Measurements from ENCODE around the gene LTBP1.
"Not testable (repeated sequence)": the region's sequence is repeated elsewhere in the genome, so short reads cannot be mapped to it uniquely, and the experiment has no call there.

The LTBP1 gene

DNA sequence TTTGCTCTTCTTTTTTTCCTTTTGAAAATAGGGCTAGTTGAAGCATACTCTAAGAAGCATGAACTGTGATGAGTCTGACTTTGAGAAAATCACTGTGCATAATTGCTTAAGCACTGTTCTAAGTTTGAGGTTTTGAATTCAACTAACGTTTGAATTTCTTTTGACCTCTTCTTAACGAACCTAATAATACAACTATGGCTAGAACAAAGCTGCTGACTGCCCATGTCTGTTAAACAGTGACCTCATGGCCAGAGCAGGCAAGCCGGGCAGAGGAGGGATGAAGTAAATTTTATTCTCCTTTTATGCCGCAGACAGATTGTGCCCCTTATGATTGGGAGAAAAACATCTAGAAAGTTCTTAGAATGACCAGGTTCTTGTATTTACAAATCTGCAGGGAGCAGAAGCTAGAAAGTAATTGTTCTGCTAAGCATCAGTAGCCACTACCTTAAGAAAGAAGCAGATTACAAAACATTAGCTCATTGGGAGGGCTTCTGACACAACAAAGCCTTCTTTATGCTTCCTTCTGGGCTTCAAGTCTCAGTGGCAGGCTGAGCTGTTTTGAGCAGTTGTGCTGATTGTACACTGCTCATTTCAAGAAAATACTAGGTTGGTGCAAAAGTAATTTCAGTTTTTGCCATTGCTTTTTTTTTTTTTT, 431.9 kb downstream of the LTBP1 start:
- DNase-seq (ENCODE audit: low read depth, low spot score), result no peak

DNA sequence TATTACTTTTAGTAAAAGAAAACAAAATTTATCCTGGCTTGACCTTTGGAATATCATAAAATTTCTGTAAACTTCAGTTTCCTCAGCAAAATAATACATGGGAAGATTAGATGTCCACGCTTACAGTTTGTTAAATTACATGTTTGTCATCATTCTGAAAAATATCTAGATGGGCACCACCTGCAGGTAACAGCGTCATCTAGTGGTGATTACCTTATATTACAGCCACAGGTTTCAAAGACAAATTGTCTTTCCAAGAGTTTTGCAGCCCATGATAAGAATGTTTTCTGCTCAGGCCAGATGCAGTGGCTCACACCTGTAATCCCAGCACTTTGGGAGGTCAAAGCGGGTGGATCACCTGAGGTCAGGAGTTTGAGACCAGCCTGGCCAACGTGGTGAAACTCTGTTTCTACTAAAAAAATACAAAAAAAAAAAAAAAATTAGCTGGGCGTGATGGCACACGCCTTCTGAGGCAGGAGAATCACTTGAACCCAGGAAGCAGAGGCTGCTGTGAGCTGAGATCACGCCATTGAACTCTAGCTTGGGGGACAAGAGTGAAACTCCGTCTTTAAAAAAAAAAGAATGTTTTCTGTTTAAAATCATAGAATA, 433.4 kb downstream of the LTBP1 start:
- DNase-seq (ENCODE audit: low read depth, low spot score), result no peak

DNA sequence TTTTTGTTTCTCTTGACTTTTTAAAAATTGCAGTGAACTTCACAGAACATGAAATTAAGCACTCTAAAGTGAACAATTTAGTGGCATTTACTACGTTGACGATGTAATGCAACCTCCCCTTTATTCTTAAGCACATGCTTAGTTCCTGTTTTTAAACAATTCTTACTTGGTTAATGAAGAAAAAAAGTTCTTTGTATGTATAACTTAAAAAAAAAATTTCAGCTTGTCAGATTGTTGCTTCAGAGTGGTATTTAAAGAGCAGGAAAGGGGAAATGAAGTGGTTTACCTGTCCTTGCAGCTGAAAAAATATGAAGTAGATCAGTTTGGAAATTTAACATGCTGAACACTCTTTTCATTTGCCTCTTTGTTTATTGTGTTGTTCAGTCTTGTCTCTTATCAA, 434.0 kb downstream of the LTBP1 start:
- DNase-seq (ENCODE audit: low read depth, low spot score), result no peak

DNA sequence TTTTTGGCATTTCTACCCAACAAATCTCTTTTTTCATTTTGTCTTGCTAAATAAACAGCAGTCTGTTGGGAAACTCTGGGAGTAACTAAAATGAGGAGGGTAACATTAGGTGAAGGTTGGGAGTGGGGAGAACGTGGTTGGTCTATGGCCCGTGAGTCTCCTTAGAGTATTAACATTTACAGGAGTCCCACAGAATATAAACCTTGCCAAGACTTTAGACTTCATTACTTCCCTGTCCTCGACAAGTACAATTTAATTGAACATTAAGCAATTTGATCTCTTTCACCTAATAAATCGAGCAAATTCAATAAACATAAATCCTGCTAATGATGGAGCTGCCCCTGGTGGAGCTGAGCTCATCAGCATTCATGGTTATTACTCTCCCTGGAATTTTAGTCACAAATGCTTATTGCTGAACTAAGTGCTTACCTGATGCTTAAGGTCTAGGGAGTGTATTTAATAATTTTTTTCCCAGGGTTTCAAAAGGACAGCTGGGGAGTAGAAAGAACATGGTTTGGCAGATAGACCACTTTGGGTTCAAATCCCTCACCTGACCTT, 434.6 kb downstream of the LTBP1 start:
- DNase-seq (ENCODE audit: low read depth, low spot score), result no peak

DNA sequence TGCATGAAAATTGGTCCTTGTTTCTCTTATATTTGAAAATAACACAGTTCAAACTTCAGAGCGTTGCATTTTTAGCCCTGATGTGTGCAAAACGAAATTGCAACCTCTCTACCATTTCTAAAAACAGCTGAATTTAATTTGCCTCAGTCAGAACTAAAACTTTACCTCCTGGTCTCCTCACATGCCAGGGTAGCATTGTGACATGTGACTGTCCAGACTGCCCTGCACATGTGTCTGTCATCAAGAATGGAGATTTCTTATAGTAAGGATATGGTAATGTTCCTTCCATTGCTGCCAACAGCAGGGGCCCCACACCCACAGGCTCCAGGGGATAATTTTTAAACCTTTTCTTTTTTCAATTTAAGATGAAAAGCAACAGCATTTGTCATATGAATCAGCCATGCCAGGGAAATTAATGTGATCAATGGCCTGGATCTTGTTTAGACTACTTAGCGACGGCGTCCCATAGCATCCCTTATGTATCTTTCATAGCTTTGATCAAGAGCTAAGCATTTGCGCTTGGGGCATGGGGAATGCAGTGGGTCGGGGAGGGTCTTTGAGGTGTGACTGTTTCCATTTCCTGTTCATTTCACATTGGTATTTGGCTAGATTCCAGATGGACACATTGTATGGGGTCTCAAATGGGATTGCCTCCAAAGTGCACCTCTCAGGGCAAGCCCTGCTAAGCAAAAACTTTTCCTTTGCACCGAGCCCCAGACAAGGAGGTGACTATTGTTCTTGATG, 437.3 kb downstream of the LTBP1 start:
- DNase-seq (ENCODE audit: low read depth, low spot score), result no peak

DNA sequence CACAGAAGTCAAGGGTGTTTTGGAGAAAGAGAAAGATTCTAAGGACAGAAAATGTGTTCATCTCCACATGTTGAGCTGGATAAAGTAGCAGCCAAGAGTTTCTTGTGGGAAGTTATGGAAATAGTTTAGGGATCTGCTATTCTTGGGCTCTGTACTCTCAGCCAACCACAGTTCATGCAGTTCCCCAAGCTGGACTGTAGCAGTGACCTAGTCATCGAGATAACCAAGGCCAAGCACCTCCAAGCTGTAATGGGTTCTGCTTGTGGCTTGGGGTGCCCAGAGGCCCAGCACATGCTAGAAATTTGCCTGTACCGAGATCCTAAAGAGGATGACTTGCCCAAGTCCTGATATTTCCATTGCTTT, 437.8 kb downstream of the LTBP1 start:
- no peak for DNase-seq (ENCODE audit: low read depth, low spot score)

DNA sequence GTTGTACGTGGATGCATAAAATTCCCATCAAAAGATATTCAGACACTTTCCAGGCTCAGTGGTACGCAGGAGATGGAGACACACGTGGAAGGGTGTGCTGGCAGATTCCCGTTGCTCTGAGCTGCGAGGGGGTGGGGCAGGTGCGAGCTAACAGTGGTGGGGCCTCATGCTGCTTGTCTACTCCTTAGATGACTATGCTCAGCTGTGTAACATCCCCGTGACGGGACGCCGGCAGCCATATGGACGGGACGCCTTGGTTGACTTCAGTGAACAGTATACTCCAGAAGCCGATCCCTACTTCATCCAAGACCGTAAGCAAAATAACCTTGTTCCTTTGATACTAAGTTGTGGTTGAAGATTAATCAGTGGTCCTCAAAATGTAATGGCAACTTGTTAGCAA, 442.2 kb downstream of the LTBP1 start:
- DNase-seq (ENCODE audit: low read depth, low spot score), result no peak

DNA sequence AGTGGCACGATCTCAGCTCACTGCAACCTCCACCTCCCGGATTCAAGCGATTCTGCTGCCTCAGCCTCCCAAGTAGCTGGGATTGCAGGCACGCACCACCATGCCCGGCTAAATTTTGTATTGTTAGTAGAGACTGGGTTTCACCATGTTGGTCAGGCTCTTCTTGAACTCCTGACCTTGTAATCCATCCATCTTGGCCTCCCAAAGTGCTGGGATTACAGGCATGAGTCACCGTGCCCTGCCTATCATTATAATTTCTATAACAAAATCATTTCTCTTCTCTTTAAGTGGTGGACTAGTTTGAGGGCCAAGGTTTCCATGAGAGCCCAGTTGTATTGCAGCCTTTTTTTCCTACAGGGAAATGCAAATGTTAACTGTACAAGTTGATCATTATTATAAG, 442.9 kb downstream of the LTBP1 start:
- DNase-seq (ENCODE audit: low read depth, low spot score), result not testable (repeated sequence)

DNA sequence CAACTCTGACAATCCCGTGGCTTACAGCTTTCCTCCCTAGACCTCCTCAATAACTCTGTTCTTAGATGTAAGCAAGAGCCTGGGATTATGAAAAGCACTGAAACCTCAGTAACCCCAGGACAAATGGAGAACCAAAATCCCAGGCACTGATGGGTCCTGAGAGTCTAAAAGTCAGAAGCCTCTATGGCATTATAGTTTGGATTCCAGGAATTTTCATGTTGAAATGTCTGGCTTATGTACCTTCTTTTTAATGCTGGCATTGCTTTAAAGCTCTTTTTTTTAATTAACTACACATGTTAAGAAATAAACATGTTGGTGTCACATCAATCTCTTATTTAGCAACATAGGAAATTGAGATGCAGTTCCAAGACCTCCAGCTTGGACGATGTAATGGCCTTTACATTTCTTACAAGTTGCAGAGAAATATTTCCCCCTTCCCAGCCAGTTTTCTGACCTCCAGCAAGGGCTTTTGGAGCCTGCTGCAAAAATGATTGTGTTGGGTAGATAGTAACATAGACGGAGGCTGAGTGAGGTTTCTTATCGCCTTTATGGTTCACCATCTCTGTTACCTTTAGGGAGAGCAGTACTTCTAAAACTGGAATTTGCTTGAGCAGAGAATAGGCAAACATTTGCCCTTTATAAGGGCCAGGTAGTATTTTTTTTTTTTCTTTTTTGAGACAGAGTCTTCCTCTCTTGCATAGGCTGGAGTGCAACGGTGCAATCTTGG, 444.9 kb downstream of the LTBP1 start:
- no peak for DNase-seq (ENCODE audit: low read depth, low spot score)

DNA sequence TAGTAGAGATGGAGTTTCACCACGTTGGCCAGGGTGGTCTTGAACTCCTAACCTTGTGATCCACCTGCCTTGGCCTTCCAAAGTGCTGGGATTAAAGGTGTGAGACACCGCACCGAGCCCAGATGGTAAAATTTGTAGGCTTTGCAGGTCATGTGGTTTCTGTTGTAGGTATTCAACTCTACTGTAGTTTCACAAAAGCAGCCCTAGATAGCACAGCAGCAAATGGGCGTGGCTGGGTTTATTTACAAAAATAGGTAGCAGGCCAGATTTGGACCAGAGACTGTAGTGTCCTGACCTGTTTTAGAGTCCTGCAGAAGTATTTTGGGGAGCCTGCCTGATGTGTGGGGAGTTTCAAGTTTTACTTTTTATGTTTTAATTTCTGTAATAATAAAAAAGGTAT, 445.6 kb downstream of the LTBP1 start:
- DNase-seq (ENCODE audit: low read depth, low spot score), result no peak

DNA sequence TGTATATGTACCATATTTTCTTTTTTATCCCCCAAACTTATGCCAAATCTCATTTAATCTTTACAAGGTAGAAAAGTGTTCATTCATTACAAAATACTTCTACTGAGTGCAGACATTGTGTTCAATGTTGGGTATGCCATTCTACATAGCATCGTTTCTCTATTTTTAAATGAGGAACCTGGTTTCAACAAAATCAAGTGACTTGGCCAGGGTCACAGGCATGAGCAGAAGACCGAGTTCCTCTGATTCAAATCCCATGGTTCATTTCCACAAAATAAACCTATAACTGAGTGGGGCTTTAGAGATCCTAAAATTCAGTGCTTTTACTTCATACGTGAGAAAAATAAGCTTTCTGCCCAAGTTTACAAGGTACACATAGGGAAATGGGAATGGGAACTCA, 448.3 kb downstream of the LTBP1 start:
- no peak for DNase-seq (ENCODE audit: low read depth, low spot score)

DNA sequence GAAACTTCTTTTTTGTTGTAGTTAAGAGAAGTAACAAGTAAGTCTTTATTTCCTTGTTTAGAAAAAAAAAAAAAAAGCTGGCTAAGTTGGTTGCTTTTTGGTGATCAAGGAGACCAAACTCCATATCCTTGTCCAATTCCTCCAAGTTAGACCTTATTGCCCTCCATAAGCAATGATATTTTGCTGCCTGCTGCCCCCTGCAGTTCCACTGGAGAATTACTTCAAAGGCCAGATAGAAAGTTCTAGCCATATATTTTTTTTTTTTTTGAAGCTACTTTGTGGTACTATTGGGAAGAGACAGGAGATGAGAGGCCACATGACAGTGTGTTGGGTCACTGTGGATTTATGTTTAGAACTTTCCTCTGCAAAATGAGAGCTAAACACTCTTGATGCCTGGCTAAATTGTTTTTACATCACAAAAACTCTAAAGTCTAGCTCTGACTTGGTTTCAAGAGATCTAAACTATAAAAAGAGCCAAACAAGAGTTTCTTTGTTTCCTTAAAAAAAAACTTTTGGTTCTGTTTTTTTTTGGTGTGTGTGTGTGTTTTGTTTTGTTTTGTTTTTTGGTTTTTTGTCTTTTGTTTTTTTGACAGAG, 449.0 kb downstream of the LTBP1 start:
- no peak for DNase-seq (ENCODE audit: low read depth, low spot score)

DNA sequence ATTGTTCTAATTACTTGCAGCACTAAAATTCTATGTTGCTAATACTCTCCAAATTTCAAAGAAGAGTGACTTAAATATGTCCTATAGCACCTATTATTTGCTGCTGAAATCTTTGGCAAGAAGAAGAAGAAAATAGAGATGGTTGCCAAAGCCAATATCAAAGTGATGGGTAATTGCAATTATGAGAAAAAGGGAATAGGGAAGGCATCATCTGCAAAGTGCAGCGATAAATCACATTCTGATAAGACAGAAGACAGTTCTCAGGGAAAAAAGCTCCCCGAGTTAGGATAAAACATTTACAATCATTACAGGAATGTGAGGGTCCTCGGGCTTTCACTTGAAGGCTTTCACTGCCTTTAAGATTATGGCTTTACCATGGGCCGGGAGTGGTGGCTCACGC, 457.6 kb downstream of the LTBP1 start:
- DNase-seq (ENCODE audit: low read depth, low spot score), result no peak

DNA sequence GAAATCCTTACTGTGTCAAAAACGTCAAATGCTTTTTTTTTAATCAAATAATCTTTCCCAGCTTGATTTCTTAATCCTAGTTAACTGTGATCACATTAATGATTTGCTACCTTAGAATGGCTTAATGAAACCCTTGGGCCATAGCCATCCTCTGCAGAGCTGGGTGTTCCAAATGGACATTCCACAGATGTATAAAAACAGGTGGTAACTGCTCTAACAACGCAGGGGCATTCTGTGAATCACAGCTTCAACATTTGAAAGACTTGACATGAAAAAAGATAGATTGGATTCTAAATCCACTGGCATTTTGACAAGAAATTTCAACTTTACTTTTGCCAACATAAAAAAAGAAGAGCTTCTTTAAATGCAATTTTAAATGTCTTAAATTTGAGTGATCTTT, 459.9 kb downstream of the LTBP1 start:
- no peak for DNase-seq (ENCODE audit: low read depth, low spot score)

DNA sequence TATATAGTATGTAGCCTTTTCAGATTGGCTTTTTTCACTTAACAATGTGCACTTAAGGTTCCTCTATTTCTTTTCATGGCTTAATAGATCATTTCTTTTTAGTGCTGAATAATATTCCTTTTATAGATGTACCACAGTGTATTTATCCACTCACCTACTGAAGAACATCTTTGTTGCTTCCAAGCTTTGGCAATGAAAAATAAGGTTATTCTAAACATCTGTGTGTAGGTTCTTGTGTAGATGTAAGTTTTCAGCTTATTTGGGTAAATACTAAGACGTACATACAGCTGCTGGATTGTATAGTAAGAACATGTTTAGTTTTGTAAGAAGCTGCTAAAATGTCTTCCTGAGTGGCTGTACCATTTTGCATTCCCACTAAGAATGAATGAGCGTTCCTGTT, 461.4 kb downstream of the LTBP1 start:
- no peak for DNase-seq (ENCODE audit: low read depth, low spot score)

DNA sequence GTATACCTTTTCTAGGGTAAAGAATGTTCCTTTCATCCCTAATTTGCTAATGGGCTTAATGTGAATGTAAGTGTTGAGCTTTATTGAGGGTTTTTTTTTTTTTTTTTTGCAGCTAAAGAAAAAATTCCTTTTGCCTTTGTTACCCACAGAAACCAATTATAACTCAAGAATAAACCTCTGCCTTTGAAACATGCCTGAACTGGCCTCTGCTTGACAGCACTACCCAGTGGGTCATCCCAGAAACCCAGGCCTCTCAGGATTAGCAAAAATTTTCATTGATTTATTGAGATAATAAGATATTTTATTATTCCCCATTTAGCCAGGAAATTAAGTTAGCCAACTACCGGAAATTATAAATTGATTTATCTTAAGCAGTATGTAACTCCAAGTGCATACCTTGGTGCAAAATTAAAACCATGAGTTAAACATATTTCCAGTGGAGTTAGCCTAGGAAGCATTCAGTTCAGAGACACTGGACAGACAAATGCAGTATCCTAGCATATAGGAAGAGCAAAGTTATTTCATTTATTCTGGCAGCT, 462.7 kb downstream of the LTBP1 start:
- DNase-seq (ENCODE audit: low read depth, low spot score), result no peak

DNA sequence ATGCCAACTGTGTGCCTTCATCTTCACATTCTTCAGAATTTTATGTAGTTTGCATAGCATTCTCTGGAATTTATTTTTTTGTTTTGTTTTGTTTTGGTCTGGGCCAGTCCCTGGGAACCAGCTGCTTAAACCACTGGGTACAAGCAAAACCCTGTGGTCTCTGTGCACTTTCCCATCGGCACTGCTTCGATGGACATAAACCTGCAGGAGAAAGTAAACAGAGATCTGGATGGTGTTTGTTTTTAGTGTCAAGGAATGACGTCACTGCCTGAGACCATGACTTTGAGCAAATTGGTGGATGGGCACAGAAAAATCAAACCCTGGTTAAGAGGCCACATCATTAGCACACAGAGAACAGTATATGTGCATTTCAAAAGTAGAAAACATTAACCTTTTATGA, 465.0 kb downstream of the LTBP1 start:
- peak; percentile 91 for DNase-seq (ENCODE audit: low read depth, low spot score)

DNA sequence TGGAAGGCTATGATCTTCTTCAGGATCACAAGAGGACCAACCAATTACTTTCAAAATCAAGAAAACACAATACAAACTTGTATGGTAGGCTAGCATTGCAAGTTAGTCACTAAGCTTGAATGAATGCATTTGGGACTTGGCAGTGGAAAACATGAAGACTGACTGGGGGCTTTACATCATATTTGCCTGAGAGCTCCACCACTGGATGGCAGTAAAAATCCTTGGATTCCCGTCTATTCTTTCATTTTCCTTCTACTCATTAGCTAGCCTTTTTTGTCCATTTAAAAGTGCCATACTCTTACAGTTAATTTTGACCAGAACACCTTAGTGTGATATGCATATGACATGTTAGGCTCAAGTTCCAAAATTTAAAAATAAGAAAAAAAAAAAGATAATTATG, 466.2 kb downstream of the LTBP1 start:
- DNase-seq (ENCODE audit: low read depth, low spot score), result no peak

DNA sequence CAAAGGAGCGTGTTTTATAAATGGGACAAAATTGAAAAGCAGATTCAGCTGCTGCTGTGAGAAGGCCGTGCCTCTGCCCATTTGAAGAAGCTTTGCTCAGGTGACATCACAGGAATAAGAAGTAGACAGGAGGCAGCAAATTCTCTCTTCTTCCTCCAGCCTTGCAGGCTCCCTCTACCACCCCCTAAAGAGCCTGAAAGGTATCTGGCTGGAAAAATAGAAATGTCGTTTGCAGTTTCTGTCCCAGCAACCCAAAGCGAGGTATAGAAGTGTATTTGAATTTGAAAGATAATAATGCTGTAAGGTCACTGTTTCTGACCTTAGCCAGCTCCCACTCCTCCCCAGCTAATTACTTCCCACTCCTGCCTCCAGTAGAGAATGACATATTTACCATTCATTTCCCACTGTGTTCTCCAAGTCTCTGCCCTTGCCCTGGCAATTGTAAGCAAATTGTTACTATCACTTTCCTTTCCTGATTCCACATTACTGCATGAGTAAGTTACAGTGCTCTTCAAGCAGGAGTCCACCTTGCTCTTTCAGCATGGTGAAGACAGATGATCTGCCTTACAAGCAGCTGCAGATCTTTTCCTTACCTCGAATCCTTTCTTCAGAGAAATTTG, 472.9 kb downstream of the LTBP1 start:
- DNase-seq (ENCODE audit: low read depth, low spot score), result no peak

DNA sequence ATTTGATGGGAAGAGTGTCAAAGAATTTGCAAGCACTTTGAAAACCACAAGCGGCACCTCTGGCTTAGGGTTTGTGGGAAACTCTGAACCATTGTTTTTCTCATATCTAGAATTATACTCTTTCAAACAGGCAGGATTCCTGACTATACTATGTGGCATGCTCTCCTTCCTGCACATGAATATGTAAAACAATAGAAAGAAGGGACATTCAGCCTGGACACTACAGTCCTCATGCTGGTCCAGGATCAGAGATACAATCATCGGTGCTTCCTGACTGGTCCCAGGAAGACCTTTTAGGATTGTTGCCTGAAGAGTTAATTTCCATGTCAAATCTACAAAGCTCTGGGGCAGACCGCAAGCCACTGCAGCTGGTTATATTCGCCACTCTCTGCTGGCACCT, 474.0 kb downstream of the LTBP1 start:
- DNase-seq (ENCODE audit: low read depth, low spot score), result no peak

DNA sequence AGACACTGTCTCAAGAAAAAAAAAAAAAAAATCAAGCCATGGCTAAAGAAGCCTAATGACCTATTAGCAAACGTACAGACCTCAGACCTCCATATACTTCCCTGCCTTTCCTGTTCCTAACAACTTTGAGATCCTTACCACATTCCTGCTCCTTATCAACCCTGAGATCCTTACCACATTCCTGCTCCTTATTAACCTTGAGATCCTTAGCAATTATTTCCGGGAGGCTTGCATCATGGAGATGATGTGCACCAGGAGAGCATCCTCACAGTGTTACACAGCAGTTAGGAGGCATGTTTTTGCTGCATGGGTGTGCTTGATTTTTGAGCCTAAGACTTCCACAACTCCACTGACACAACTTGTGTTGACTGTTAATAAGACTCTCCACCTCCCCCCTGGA, 475.1 kb downstream of the LTBP1 start:
- DNase-seq (ENCODE audit: low read depth, low spot score), result no peak
